Stimulated activated CD4-positive, alpha-beta T cell treated with anti-CD3 and anti-CD28 coated beads, Interleukin-4, amount 100 ng/mL, for 4 hours (primary cell): Measurements from ENCODE around the gene WDR76.

Source experiments
- DNase-seq, 2 experiments: peaks; one replicate each; pipeline ENCODE4 v3.0.0-alpha.2; 2020

WDR76 gene

DNA sequence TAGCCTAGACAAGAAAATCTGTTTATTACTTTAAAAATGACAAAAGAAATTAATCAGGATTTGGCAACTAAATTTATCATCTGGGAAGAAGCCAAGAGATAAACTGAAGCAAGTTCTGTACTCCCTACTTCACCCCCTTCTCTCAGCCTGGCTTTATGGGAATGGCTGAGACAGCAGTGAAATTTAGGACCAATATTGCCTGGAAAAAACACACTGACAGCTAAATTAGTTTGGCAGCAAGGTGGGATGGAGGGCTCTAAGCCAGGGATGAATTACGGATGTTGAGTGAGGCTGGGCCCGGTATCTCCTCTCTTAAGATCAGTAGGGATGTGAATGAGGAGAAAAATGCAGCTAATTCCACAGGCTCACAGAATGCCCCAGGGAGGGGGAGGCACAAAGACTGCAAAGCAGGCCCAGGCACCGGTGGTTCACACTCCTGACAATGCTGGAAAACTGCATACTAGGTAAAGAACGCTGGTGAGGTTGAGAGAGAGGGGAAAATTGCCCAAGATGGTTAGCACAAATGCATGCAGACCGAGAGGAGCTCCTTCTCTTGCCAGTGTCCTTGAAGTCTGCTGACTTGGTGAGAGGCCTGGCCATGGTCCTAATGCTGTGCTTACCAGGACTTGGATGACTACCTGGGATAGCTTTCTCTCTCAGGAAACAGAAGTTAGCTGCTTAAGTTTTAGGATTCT is 89.0 kb downstream of the WDR76 start:
- no peak for DNase-seq

DNA sequence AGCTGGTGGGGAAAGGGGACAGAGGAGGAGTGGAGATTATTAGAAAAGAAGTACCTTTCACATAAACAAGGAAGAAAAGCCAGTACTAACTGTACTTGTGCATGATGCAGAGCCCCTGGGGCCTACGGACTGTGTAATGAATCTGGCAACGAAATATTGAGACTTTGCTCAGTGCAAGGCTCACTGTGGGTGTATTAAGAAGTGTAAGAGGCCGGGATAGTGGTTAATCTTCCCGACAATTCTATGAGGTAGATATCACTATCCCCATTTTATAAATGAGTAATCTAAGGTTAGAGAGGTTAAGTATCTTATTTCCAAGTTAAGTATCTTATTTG is 89.5 kb downstream of the WDR76 start:
- DNase-seq, result no peak
